WI38 (cell line): ENCODE results near the gene RAPH1.
"Not testable (repeated sequence)": the region's sequence is repeated elsewhere in the genome, so short reads cannot be mapped to it uniquely, and the experiment has no call there.

ENCODE experiments used
- H3K4me3 ChIP-seq: 2 replicates; pipeline ENCODE4 v1.5.1; 2011; ENCODE audit warnings: low read depth, mild to moderate bottlenecking, control low read depth, low read length
- CTCF ChIP-seq: IDR thresholded peaks from 2 replicates; pipeline ENCODE4 v1.5.1; 2012; ENCODE audit warnings: low read depth, mild to moderate bottlenecking, control low read depth, low read length

The RAPH1 gene

GRCh38 chr2:203407496-203407895, 127.6 kb downstream of the RAPH1 start:
- TF ChIP-seq CTCF, result no peak
- H3K4me3 ChIP-seq, result no peak overlapping the region

GRCh38 chr2:203404996-203405395, 130.1 kb downstream of the RAPH1 start:
- H3K4me3 ChIP-seq, result no peak overlapping the region
- no peak for TF ChIP-seq CTCF

GRCh38 chr2:203400805-203401585, 134.1 kb downstream of the RAPH1 start:
- no peak overlapping the region for H3K4me3 ChIP-seq
- no peak for TF ChIP-seq CTCF

GRCh38 chr2:203399031-203399430, 136.1 kb downstream of the RAPH1 start:
- no peak for TF ChIP-seq CTCF

GRCh38 chr2:203396667-203397066, 138.4 kb downstream of the RAPH1 start:
- no peak overlapping the region for H3K4me3 ChIP-seq
- TF ChIP-seq CTCF, result no peak

More at GRCh38 chr2:203399031-203399430, 136.1 kb downstream of the RAPH1 start:
- no peak overlapping the region for H3K4me3 ChIP-seq

GRCh38 chr2:203395858-203396257, 139.2 kb downstream of the RAPH1 start:
- TF ChIP-seq CTCF, result no peak
- no peak overlapping the region for H3K4me3 ChIP-seq

GRCh38 chr2:203394519-203395227, 140.4 kb downstream of the RAPH1 start:
- H3K4me3 ChIP-seq, result no peak overlapping the region
- no peak for TF ChIP-seq CTCF

- not testable (repeated sequence) for H3K4me3 ChIP-seq
These were observed 146.9 kb downstream of the RAPH1 start for GRCh38 chr2:203388153-203388552.
